GM23248 (cell line): Measurements from ENCODE around the gene ZSCAN22. TPM values are rescaled to one million over a fixed set of nuclear protein-coding genes. Genes with fewer than 3 reads are reported as not detected.
"Not testable (repeated sequence)": the region's sequence is repeated elsewhere in the genome, so short reads cannot be mapped to it uniquely, and the experiment has no call there.

ENCODE experiments used
- DNase-seq: peaks from one replicate; pipeline ENCODE4 v3.0.0-alpha.2; 2015
- H2AFZ ChIP-seq: fragments of 200-600 bp; sonication (generic); 2 replicates; pipeline ENCODE4 v1.6.1; 2016; ENCODE audit warnings: antibody characterized with exemption
- H3F3A ChIP-seq: fragments of 200-600 bp; sonication (generic); 2 replicates; pipeline ENCODE4 v1.6.1; 2016; ENCODE audit warnings: mild to moderate bottlenecking, antibody characterized with exemption, mixed run types; ENCODE audit not compliant: insufficient read depth
- H3K27ac ChIP-seq: fragments of 200-600 bp; sonication (generic); 2 replicates; pipeline ENCODE4 v1.5.1; 2016; ENCODE audit warnings: mild to moderate bottlenecking
- H3K27me3 ChIP-seq: fragments of 200-600 bp; sonication (generic); replicated peaks from 2 replicates; pipeline ENCODE4 v1.6.1; 2016; ENCODE audit warnings: mild to moderate bottlenecking; ENCODE audit not compliant: insufficient read depth
- H3K36me3 ChIP-seq: fragments of 200-600 bp; sonication (generic); 2 replicates; pipeline ENCODE4 v1.6.1; 2016; ENCODE audit warnings: low read depth, mild to moderate bottlenecking
- H3K4me1 ChIP-seq: fragments of 200-600 bp; sonication (generic); 2 replicates; pipeline ENCODE4 v1.6.1; 2016; ENCODE audit warnings: mild to moderate bottlenecking; ENCODE audit not compliant: insufficient read depth
- H3K4me2 ChIP-seq: fragments of 200-600 bp; sonication (generic); one replicate; pipeline ENCODE4 v1.6.1; 2016; ENCODE audit warnings: mild to moderate bottlenecking; ENCODE audit not compliant: unreplicated experiment
- H3K4me3 ChIP-seq: fragments of 200-600 bp; sonication (generic); 2 replicates; pipeline ENCODE4 v1.5.1; 2016; ENCODE audit warnings: mild to moderate bottlenecking
- H3K79me2 ChIP-seq: fragments of 200-600 bp; sonication (generic); 2 replicates; pipeline ENCODE4 v1.6.1; 2016; ENCODE audit warnings: mild to moderate bottlenecking; ENCODE audit not compliant: insufficient read depth
- H3K9ac ChIP-seq: fragments of 200-600 bp; sonication (generic); 2 replicates; pipeline ENCODE4 v1.6.1; 2016; ENCODE audit warnings: mild to moderate bottlenecking
- H3K9me2 ChIP-seq: fragments of 200-600 bp; sonication (generic); 2 replicates; pipeline ENCODE4 v1.6.1; 2016; ENCODE audit warnings: mixed run types, mild to moderate bottlenecking, moderate library complexity; ENCODE audit not compliant: insufficient read depth
- H3K9me3 ChIP-seq: fragments of 200-600 bp; sonication (generic); one replicate; pipeline ENCODE4 v1.6.1; 2017; ENCODE audit warnings: low read depth
- H4K20me1 ChIP-seq: fragments of 200-600 bp; sonication (generic); 2 replicates; pipeline ENCODE4 v1.6.0; 2016; ENCODE audit not compliant: insufficient read depth
- EZH2 ChIP-seq: fragments of 200-600 bp; sonication (generic); IDR thresholded peaks from 2 replicates; pipeline ENCODE4 v1.6.1; 2018; ENCODE audit warnings: antibody characterized with exemption, mild to moderate bottlenecking; ENCODE audit not compliant: insufficient read depth, poor library complexity, severe bottlenecking
- EZH2phosphoT487 ChIP-seq: fragments of 200-600 bp; sonication (generic); IDR thresholded peaks from 2 replicates; pipeline ENCODE4 v1.6.1; 2018; ENCODE audit warnings: antibody characterized with exemption, moderate library complexity, mild to moderate bottlenecking, low read depth; ENCODE audit not compliant: insufficient read depth
- WGBS, 2 experiments: methylation state at CpG; one replicate each; pipeline ENCODE4 v1.1.6; 2015 to 2017; ENCODE audit warnings: low lambda C conversion rate in 2 of 2, low coverage in 1 of 2; ENCODE audit errors: missing lambda C conversion rate in 2 of 2; 5-methylcytosine and 5-hydroxymethylcytosine counted together
- in situ Hi-C: fragments of 300-500 bp; cut with MboI; formaldehyde crosslinking; loops from 2 replicates; pipeline ENCODE4 v1.15.0; 2020
- polyA plus RNA-seq: library from polyadenylated mRNA; unstranded; fragments of >200 nt; fragmentation: Nextera tagmentation; extraction: Ambion mirVana; gene quantifications from 2 replicates; pipeline ENCODE4 v1.2.1, GENCODE V29; 2016
- total RNA-seq: library from RNA; depleted of rRNA; stranded (reverse); fragments of >200 nt; shearing (Covaris generic); gene quantifications from 2 replicates; pipeline ENCODE4 v1.2.3, GENCODE V29; 2014

The ZSCAN22 gene
- total and polyA plus RNA-seq, 2 experiments from 2014 or later, result 1.5 to 1.8 TPM

- Histone ChIP-seq H2AFZ (no peak overlapping the region), H3F3A (no peaks in the 10 kb centered on the region), H3K36me3 (no peaks in the 10 kb centered on the region), H3K4me2 (no peak overlapping the region), H3K27ac (no peak overlapping the region), H3K4me3 (no peak overlapping the region), H3K79me2 (no peaks in the 10 kb centered on the region), H3K9me3 (no peaks in the 10 kb centered on the region), H3K9me2 (no peaks in the 10 kb centered on the region), H3K9ac (no peak overlapping the region), H3K4me1 (no peaks in the 10 kb centered on the region), H4K20me1 (no peaks in the 10 kb centered on the region), H3K27me3 (no peaks in the 10 kb centered on the region)
- 83 to 87% methylated on average over 33 to 68 of the region's 68 CpGs for WGBS, 2 experiments
- in situ Hi-C loops, result no loop called here
- no peak for DNase-seq
- TF ChIP-seq EZH2phosphoT487, result no peak
- no peak for TF ChIP-seq EZH2
Observed at GRCh38 chr19:58368561-58369360, 42.0 kb downstream of the ZSCAN22 start.

- no peaks in the 10 kb centered on the region for H3K27me3 ChIP-seq
- peak; percentile 26 for DNase-seq
- no peaks in the 10 kb centered on the region for H4K20me1 ChIP-seq
- no peaks in the 10 kb centered on the region for H3F3A ChIP-seq
- no peak overlapping the region for H3K4me3 ChIP-seq
- H2AFZ ChIP-seq, result no peak overlapping the region
- no peaks in the 10 kb centered on the region for H3K9me3 ChIP-seq
- no peaks in the 10 kb centered on the region for H3K4me1 ChIP-seq
- no peaks in the 10 kb centered on the region for H3K79me2 ChIP-seq
- H3K9me2 ChIP-seq, result no peaks in the 10 kb centered on the region
- no peak overlapping the region for H3K9ac ChIP-seq
- WGBS, 2 experiments, result 65 to 68% methylated on average over 15 of the region's 15 CpGs
- in situ Hi-C loops, result no loop called here
- H3K36me3 ChIP-seq, result no peaks in the 10 kb centered on the region
- no peak overlapping the region for H3K4me2 ChIP-seq
- H3K27ac ChIP-seq, result no peak overlapping the region
- no peak for TF ChIP-seq EZH2phosphoT487
- TF ChIP-seq EZH2, result no peak
Observed at GRCh38 chr19:58372311-58373133, 45.7 kb downstream of the ZSCAN22 start.

- WGBS, 2 experiments, result 65 to 72% methylated on average over 4 of the region's 4 CpGs
- no peak for TF ChIP-seq EZH2phosphoT487
- no peak for TF ChIP-seq EZH2
- peak; percentile 40 for DNase-seq
Observed at GRCh38 chr19:58374200-58374599, 47.4 kb downstream of the ZSCAN22 start.

GRCh38 chr19:58376724-58377123 is 49.9 kb downstream of the ZSCAN22 start:
- H3K4me3 ChIP-seq, H2AFZ ChIP-seq, in situ Hi-C loops, H3K9ac ChIP-seq, H3F3A ChIP-seq, H3K36me3 ChIP-seq, H3K4me2 ChIP-seq, H3K9me2 ChIP-seq, H3K27ac ChIP-seq, H4K20me1 ChIP-seq, H3K27me3 ChIP-seq, H3K4me1 ChIP-seq, H3K9me3 ChIP-seq: not testable (repeated sequence)
- H3K79me2 ChIP-seq, result peaks cover 26% of the 10 kb centered on the region
- DNase-seq, result peak; percentile 24
- 68 to 97% methylated on average over 5 to 7 of the region's 7 CpGs for WGBS, 2 experiments

More at GRCh38 chr19:58374200-58374599, 47.4 kb downstream of the ZSCAN22 start:
- H3K79me2 ChIP-seq, result peaks cover 12% of the 10 kb centered on the region
- no peak overlapping the region for H2AFZ ChIP-seq
- no peak overlapping the region for H3K4me2 ChIP-seq
- no peaks in the 10 kb centered on the region for H3K4me1 ChIP-seq
- H3K9ac ChIP-seq, result no peak overlapping the region
- no peak overlapping the region for H3K27ac ChIP-seq
- H3K4me3 ChIP-seq, result no peak overlapping the region
- no peaks in the 10 kb centered on the region for H3K9me3 ChIP-seq
- H3F3A ChIP-seq, result no peaks in the 10 kb centered on the region
- H3K27me3 ChIP-seq, result no peaks in the 10 kb centered on the region
- H3K36me3 ChIP-seq, result no peaks in the 10 kb centered on the region
- in situ Hi-C loops, result no loop called here
- no peaks in the 10 kb centered on the region for H3K9me2 ChIP-seq
- H4K20me1 ChIP-seq, result no peaks in the 10 kb centered on the region
